ENCODE measurements around the gene KCNQ2.
A peak's percentile ranks its signal among the peaks of the same experiment; 100 is the strongest.
"Not testable (repeated sequence)": the region's sequence is repeated elsewhere in the genome, so short reads cannot be mapped to it uniquely, and the experiment has no call there.

The KCNQ2 gene

DNA sequence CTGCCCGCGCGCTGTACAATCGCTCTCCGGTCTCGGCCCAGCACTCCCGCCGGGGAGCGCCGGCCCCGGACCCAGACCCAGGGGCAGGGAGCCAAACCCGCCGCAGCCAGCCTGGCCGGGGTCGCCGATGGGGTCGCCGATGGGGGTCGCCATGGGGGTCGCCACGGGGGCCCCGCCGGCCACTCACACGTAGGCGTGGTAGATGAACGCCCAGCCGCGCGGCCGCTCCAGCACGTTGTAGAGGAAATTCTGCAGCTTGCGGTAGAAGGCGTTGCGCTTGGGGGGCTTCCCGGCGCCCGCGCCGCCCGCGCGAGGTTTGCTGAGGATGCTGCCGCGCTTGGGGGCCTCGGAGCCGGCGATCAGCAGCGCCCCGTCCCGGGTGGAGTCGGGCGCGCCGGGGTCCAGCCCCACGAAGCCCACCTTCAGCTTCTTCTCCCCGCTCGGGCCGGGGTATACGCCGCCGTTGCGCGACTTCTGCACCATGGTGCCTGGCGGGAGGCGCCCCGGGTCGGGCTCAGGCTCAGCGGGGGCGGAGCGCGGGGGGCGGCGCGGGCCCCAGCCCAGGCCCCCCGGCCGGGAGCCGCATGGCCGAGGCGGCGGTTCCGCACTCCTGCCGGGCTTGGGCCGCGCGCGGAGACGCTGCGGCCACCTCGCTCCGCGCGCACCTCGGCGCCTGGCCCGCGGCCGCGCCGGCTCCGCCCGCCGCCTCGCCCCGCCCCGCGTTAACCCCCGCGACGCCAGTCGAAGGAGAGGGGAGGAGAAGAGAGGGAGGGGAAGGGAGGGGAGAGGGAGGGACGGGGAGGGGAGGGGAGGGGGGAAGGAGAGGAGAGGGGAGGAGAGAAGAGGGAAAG is at the start of gene KCNQ2:
TSS of gene KCNQ2 (minus strand) at position 675 of the 851 bp plus-strand sequence. CDS start at position 483, 192 bp downstream.
- Histone ChIP-seq H3K27ac (ENCODE audit: low read depth, low read length) (no peak within 1 kb of the TSS), H3K4me3 (ENCODE audit: low read length) (no peak within 1 kb of the TSS), H3K9ac (ENCODE audit: low read length) (no peak within 1 kb of the TSS), H3K36me3 (ENCODE audit: control insufficient read depth, insufficient read depth, low read length) (no peaks in the 10 kb centered on the region), H3K4me1 (ENCODE audit: control insufficient read depth, insufficient read depth, low read length) (no peaks in the 10 kb centered on the region), H3K27me3 (ENCODE audit: control insufficient read depth, insufficient read depth, low read length) (peaks cover 35% of the 10 kb centered on the region)

DNA sequence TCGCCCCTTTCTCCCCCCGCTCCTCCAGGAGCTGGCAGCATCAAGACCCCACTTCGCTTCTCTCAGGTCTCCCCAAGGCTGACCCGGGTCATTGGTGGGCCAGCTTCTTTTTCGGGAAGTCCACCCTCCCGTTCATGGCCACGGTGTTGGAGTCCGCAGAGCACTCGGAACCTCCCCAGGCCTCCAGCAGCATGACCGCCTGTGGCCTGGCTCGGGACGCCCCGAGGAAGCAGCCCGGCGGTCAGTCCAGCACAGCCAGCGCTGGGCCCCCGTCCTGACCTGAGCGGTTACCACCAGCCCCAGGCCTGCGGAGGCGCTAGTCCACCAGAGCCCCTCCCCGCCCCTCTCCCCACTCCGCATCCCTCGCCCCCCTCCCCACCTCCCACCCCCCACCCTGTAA is 49.1 kb upstream of the KCNQ2 start:
- Histone ChIP-seq H3K27ac (ENCODE audit: low read depth, low read length) (peak overlapping the region; percentile 89), H3K9ac (ENCODE audit: low read length) (peak overlapping the region; percentile 91), H3K4me3 (ENCODE audit: low read length) (peak overlapping the region; percentile 81), H3K27me3 (ENCODE audit: control insufficient read depth, insufficient read depth, low read length) (no peaks in the 10 kb centered on the region), H3K4me1 (ENCODE audit: control insufficient read depth, insufficient read depth, low read length) (peaks cover 8% of the 10 kb centered on the region), H3K36me3 (ENCODE audit: control insufficient read depth, insufficient read depth, low read length) (peaks cover 7% of the 10 kb centered on the region)

DNA sequence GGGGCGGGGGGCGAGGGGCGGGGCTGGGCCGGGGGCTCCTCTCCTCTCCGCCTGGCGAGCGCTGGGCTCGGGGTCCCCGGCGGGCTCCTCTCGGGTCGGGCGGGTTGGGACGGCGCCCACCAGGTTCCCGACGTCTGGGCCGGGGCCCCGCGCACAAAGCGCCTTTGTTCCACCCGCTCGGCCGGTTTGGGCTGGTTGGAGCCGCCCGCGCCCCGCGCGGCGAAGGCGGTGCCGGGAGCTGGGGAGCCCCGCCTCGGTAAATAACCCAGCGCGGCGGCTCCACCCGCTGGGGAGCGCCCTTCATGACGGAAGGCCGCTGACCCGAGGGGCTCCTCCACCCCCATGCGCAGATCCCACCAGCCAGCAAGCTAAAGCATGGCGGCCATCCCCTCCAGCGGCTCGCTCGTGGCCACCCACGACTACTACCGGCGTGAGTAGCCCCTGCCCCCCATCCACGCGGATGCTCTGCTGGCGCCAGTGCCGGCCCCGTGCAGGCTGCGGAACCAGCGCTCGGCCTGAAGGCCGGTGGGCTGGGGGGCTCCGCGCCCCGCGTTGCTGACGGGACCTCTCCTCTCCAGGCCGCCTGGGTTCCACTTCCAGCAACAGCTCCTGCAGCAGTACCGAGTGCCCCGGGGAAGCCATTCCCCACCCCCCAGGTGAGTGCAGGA is 48.6 kb upstream of the KCNQ2 start:
- no peaks in the 10 kb centered on the region for H3K27me3 ChIP-seq (ENCODE audit: control insufficient read depth, insufficient read depth, low read length)
- H3K4me1 ChIP-seq (ENCODE audit: control insufficient read depth, insufficient read depth, low read length), result peaks cover 8% of the 10 kb centered on the region
- peak overlapping the region; percentile 89 for H3K27ac ChIP-seq (ENCODE audit: low read depth, low read length)

DNA sequence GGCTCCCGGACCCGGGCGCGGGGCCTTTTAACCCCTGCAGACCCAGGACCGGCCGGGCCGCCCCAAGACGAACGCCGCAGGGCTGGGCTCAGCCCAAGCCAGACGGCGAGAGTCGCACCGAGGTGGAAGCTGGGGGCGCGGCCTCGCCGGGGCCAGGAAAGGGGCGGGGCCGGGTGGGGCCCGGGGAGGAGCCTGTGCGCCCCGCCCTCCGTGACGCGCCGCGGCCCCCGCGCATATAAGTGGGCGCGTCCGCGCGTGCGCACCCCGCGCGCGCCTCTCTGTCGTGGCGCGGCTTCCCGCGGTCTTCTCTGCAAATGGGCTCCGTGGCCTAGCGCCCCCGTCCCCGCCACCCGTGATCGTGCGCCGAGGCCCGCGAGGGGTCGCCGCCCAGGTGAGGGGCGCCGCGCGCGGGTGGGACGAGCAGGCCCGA is 48.1 kb upstream of the KCNQ2 start, which contains the start of gene PPDPF:
TSS of gene PPDPF (plus strand) at position 262 of the 430 bp plus-strand sequence. CDS start 544 bp downstream, outside the sequence.
- no peaks in the 10 kb centered on the region for H3K27me3 ChIP-seq (ENCODE audit: control insufficient read depth, insufficient read depth, low read length)
- H3K4me1 ChIP-seq (ENCODE audit: control insufficient read depth, insufficient read depth, low read length), result peaks cover 8% of the 10 kb centered on the region
- H3K9ac ChIP-seq (ENCODE audit: low read length), result peak within 1 kb of the TSS; percentile 91
- peak within 1 kb of the TSS; percentile 89 for H3K27ac ChIP-seq (ENCODE audit: low read depth, low read length)
- H3K36me3 ChIP-seq (ENCODE audit: control insufficient read depth, insufficient read depth, low read length), result peaks cover 7% of the 10 kb centered on the region
- H3K4me3 ChIP-seq (ENCODE audit: low read length), result peak within 1 kb of the TSS; percentile 81

More for the DNA sequence above, 48.6 kb upstream of the KCNQ2 start:
- Histone ChIP-seq H3K4me3 (ENCODE audit: low read length) (peak overlapping the region; percentile 81), H3K9ac (ENCODE audit: low read length) (peak overlapping the region; percentile 91), H3K36me3 (ENCODE audit: control insufficient read depth, insufficient read depth, low read length) (peaks cover 7% of the 10 kb centered on the region)

DNA sequence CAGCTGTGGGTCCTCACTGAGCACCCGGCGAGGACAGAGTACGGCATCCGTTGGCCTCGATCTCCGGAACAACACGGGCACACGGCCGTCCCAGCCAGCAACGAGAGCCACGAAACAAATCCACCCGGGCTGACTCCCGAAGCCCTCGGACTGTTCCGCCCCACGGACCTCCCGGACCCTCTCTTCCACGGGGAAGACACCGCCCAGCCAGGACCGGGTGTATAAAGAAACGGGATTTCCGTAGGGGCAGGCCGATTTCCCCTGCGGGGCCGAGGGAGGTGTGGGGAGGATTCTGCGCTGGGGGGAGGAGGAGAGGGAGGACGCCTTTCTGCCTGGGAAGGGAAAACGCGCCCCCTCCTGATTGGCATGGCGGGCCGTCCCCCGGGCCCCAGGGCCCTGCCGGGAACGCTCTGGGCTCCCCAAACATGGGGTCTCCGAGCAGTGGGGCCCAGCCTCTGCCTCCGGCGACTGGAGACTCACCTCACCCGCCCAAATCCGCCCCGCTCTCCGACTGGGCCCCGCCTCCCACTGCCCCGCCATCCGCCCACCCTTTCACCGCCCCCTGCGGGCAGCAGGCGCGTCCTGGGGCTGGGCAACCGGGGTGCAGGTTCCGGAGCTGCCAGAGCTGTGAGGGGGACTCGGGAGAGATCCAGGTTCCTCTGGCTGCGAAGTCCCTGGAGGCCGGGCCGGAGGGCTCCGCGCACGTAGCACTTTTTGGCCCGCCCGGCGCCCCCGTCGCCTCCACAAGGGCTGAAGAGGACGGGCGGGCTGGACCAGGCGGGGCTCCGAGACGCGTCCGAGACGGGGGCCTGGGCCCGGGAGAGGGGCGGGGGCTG is 47.4 kb upstream of the KCNQ2 start:
- peaks cover 8% of the 10 kb centered on the region for H3K4me1 ChIP-seq (ENCODE audit: control insufficient read depth, insufficient read depth, low read length)
- H3K27ac ChIP-seq (ENCODE audit: low read depth, low read length), result peak overlapping the region; percentile 89
- H3K9ac ChIP-seq (ENCODE audit: low read length), result no peak overlapping the region
- H3K27me3 ChIP-seq (ENCODE audit: control insufficient read depth, insufficient read depth, low read length), result no peaks in the 10 kb centered on the region
- peaks cover 7% of the 10 kb centered on the region for H3K36me3 ChIP-seq (ENCODE audit: control insufficient read depth, insufficient read depth, low read length)
- peak overlapping the region; percentile 73 for H3K4me3 ChIP-seq (ENCODE audit: low read length)

DNA sequence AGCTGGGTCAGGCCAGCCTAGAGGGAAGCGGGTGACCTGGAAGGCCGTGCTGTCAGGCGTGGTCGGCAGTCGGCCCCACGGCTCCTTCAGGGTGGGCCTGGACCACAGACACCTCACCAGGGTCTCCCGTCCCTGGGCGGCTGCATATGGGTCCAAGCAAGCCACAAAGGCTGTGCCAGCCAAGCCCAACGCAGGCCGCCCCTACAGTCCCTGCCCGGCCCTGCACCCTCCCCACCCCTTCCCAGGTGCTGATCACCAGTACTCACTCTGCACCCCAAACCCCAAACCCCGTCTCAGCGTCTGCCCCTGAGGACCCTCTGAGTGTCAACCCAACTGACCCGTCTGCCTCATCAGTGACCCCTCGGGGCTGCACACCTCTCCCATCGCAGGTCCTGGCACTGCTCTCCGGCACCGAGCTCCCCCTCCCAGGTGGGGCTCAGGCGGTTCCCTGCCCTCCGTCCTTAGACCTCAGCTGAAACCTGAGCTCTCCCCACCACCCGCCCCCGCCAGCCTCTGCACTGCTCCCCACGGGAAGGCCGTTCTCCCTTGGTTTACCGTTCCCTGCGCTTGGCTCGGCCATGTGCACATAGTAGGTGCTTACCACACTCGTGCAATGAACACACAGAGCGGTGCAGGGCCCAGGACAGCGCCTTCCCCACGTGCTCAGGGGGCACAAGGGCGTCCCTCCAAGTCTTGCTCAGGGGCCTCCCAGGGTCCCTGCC is 46.7 kb upstream of the KCNQ2 start:
- H3K27me3 ChIP-seq (ENCODE audit: control insufficient read depth, insufficient read depth, low read length), result no peaks in the 10 kb centered on the region
- peaks cover 7% of the 10 kb centered on the region for H3K36me3 ChIP-seq (ENCODE audit: control insufficient read depth, insufficient read depth, low read length)
- H3K9ac ChIP-seq (ENCODE audit: low read length), result no peak overlapping the region
- peaks cover 8% of the 10 kb centered on the region for H3K4me1 ChIP-seq (ENCODE audit: control insufficient read depth, insufficient read depth, low read length)
- H3K27ac ChIP-seq (ENCODE audit: low read depth, low read length), result no peak overlapping the region
- H3K4me3 ChIP-seq (ENCODE audit: low read length), result peak overlapping the region; percentile 73

DNA sequence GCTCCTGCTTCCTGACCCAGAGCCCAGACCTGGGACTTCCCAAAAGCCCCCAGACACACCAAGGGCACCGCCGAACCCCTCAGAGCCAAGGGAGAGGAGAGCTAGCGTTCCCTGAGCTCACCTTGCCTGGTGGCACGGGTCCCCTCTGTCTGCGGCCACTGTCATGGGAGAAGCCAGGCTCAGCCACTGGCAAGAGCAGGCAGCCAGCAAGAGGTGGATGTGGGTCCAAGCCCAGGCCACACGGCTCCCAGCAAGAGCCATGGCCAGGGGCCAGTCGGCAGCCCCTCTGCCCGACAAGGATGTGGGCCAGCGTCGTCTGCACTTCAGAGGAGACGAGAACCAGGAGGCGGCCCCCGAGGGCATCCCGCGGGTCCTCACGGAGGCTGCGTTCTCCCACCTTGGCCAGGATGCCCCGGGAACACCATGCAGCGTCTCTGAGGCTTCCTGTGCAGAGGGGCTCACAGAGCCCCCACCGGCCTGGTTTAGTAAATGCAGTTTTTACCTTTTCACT is 46.0 kb upstream of the KCNQ2 start:
- Histone ChIP-seq H3K27ac (ENCODE audit: low read depth, low read length) (no peak overlapping the region), H3K4me1 (ENCODE audit: control insufficient read depth, insufficient read depth, low read length) (peaks cover 8% of the 10 kb centered on the region), H3K9ac (ENCODE audit: low read length) (no peak overlapping the region), H3K4me3 (ENCODE audit: low read length) (no peak overlapping the region), H3K36me3 (ENCODE audit: control insufficient read depth, insufficient read depth, low read length) (peaks cover 5% of the 10 kb centered on the region), H3K27me3 (ENCODE audit: control insufficient read depth, insufficient read depth, low read length) (no peaks in the 10 kb centered on the region)

DNA sequence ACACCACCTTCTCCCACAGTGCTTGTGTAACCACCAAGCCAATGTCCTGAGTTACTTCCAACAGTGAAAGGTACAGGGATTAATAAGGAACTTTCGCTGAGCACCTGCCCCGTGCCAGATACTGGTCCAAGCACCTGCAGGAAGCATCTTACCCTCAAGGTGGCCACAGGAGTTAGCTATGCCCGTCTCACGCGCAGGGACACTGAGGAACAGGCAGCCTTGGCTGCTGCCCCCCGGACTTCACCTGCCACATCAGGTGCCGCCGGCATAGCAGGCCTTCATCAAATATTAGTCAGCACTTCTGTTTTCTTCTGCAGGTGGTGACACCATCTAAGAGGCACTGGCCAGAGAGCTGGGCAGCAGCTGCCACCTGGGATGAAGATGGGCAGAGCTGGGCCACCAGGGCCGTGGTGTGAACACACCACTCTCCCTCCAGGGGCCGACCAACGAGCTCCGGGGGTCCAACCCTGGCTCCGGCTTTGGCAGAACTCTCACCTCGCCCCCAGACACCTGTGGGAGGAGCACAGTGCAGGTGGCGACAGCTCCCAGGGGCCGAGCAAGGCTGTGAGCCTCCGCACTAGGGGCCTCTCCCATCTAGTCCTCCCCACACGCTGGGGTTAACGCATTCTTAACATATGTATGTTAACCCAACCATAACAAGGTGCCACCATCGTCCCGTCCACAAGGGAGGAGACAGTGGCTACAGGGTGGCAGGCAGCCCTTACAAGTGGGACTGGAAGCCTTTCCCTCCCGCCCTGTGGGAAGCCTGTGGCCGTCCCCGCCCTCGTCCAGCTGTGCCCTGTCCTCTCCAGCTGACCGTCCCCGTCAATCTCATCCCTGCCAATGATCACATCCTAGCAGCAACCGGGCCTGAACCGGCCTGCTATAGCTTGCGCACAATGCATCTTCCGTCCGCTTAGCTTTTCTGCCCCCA is 45.2 kb upstream of the KCNQ2 start:
- H3K4me3 ChIP-seq (ENCODE audit: low read length), result no peak overlapping the region
- H3K36me3 ChIP-seq (ENCODE audit: control insufficient read depth, insufficient read depth, low read length), result no peaks in the 10 kb centered on the region
- no peak overlapping the region for H3K9ac ChIP-seq (ENCODE audit: low read length)
- H3K27me3 ChIP-seq (ENCODE audit: control insufficient read depth, insufficient read depth, low read length), result no peaks in the 10 kb centered on the region
- H3K27ac ChIP-seq (ENCODE audit: low read depth, low read length), result no peak overlapping the region
- peaks cover 8% of the 10 kb centered on the region for H3K4me1 ChIP-seq (ENCODE audit: control insufficient read depth, insufficient read depth, low read length)

DNA sequence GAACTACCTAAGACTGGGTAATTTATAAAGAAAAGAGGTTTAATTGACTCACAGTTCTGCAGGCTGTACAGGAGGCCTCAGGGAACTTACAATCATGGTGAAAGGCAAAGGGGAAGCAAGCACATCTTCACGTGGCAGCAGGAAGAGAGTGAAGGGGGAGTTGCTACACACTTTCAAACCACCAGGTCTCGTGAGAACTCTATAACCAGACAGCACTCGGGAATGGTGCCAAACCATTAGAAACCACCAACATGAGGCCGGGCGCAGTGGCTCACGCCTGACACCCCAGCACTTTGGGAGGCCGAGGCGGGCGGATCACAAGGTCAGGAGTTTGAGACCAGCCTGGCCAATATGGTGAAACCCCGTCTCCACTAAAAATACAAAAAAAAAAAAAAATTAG is 42.1 kb upstream of the KCNQ2 start:
- not testable (repeated sequence) for H3K4me1 ChIP-seq (ENCODE audit: control insufficient read depth, insufficient read depth, low read length); H3K4me3 ChIP-seq (ENCODE audit: low read length); H3K36me3 ChIP-seq (ENCODE audit: control insufficient read depth, insufficient read depth, low read length); H3K9ac ChIP-seq (ENCODE audit: low read length); H3K27me3 ChIP-seq (ENCODE audit: control insufficient read depth, insufficient read depth, low read length); H3K27ac ChIP-seq (ENCODE audit: low read depth, low read length)

DNA sequence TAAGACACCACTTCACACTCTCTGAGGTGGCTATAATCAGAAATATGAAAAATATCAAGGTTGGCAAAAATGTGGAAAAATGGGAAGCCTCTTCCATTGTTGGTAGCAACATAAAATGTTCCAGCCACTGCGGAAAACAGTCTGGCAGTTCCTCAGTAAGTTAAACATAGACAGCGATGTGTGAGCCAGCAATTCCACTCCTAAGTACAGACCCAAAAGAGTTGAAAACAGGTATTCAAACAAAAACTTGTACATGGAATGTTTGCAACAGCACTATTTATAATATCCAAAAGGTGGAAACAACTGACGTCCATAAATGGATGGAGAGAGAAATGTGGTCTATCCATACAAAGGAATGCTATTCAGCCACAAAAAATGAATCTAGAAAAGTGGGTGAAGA is 40.8 kb upstream of the KCNQ2 start:
- Histone ChIP-seq H3K4me3 (ENCODE audit: low read length) (no peak overlapping the region), H3K27me3 (ENCODE audit: control insufficient read depth, insufficient read depth, low read length) (no peaks in the 10 kb centered on the region), H3K36me3 (ENCODE audit: control insufficient read depth, insufficient read depth, low read length) (no peaks in the 10 kb centered on the region), H3K27ac (ENCODE audit: low read depth, low read length) (no peak overlapping the region), H3K4me1 (ENCODE audit: control insufficient read depth, insufficient read depth, low read length) (no peaks in the 10 kb centered on the region), H3K9ac (ENCODE audit: low read length) (no peak overlapping the region)

DNA sequence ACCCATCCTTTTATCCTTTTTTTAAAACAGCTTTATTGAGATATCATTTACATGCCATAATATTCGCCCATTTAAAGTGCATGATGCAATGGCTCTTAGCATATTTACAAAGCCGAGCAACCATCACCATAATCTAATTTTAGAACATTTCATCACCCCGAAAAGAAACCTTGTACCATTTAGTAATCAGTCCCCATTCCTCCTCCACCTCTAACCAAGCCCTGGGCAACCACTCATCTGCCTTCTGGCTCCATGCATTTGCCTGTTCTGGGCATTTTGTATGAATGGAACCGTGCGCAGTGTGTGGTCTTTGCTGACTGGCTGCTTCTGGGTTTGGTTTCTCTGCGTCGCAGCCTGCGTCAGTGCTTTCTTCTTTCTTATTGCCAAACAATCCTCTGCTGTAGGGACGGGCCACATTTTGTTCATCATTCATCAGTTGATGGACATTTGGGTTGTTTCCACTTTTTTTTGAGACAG is 36.7 kb upstream of the KCNQ2 start:
- Histone ChIP-seq H3K27me3 (ENCODE audit: control insufficient read depth, insufficient read depth, low read length) (no peaks in the 10 kb centered on the region), H3K4me1 (ENCODE audit: control insufficient read depth, insufficient read depth, low read length) (no peaks in the 10 kb centered on the region), H3K27ac (ENCODE audit: low read depth, low read length) (no peak overlapping the region), H3K36me3 (ENCODE audit: control insufficient read depth, insufficient read depth, low read length) (no peaks in the 10 kb centered on the region), H3K4me3 (ENCODE audit: low read length) (no peak overlapping the region), H3K9ac (ENCODE audit: low read length) (no peak overlapping the region)
